Stimulated activated CD8-positive, alpha-beta memory T cell treated with anti-CD3 and anti-CD28 coated beads, Interleukin-7, amount 100 ng/mL, for 48 hours (primary cell): ENCODE measurements around the gene LAMA2.
"Not testable (repeated sequence)": the region's sequence is repeated elsewhere in the genome, so short reads cannot be mapped to it uniquely, and the experiment has no call there.

Experiments used
- DNase-seq, 2 donors: peaks; one replicate each; pipeline ENCODE4 v3.0.0-alpha.2; 2020; ENCODE audit warnings: low read depth in 1 of 2; ENCODE audit errors: extremely low read depth in 1 of 2

LAMA2 gene

DNA sequence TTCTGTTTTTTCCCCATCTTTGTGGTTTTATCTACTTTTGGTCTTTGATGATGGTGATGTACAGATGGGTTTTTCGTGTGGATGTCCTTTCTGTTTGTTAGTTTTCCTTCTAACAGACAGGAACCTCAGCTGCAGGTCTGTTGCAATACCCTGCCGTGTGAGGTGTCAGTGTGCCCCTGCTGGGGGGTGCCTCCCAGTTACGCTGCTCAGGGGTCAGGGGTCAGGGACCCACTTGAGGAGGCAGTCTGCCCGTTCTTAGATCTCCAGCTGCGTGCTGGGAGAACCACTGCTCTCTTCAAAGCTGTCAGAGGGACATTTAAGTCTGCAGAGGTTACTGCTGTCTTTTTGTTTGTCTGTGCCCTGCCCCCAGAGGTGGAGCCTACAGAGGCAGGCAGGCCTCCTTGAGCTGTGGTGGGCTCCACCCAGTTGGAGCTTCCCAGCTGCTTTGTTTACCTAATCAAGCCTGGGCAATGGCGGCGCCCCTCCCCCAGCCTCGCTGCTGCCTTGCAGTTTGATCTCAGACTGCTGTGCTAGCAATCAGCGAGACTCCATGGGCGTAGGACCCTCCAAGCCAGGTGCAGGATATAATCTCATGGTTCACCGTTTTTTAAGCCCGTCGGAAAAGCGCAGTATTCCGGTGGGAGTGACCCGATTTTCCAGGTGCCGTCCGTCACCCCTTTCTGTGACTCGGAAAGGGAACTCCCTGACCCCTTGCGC lies 289.5 kb downstream of the LAMA2 start:
- not testable (repeated sequence) for DNase-seq

DNA sequence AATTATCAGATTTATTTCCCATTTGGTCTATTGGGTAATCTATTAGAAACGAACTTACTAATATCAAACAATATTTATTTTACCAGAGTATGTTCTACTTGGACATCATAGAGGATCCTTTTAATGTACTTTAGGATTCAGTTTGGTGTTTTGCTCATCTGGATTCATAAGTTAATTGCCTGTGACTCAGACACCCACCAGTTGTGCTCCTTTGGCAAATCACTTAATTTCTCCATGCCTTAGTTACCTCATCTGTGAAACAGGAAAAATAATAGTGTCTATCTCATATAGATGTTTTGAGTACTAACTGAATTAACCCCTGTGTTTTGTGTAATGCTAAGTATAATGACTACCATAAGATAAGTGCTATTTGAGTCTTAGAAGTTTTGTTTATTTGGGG lies 292.1 kb downstream of the LAMA2 start:
- no peak for DNase-seq

DNA sequence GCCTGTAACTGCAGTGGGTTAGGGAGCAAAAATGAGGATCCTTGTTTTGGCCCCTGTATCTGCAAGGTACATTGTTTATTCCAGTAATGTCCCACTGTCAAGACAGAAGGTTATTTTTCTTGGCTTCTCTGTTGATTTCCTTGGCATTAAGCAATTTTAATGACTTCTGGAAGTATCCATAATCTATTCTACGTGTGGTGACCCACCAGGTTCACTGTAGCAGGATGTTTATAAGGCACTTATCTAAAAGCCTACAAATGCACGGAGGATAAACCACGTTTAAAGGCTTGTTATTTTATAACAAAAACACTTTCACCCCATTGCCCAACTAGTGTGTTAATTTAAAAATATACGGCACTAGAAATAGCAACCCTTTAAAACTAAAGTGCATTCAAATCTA lies 294.9 kb downstream of the LAMA2 start:
- DNase-seq = no peak

GRCh38 chr6:129179283-129179682 lies 296.3 kb downstream of the LAMA2 start:
- DNase-seq = no peak

GRCh38 chr6:129181001-129181400 lies 298.1 kb downstream of the LAMA2 start:
- DNase-seq = no peak

GRCh38 chr6:129183187-129183591 lies 300.3 kb downstream of the LAMA2 start:
- no peak for DNase-seq

GRCh38 chr6:129183681-129184301 lies 300.9 kb downstream of the LAMA2 start:
- DNase-seq = no peak

DNA sequence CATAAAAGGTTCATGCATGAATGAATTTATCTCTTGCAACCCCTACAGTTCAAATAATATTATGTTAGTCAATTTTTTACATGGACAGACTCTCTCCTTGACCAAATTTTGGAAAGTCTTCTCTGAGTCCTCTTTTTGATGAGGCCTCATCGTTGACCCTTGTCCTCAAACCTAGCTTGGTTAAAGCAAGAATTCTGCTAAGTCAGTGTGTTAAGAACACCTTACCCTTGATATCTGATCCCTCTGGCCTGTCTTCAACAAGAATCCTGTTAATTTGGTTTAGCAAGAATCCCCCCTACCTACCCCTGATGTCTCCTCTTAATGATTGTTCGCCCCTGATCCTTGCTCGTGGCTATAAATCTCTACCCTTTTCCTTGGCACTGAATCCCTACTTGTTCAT lies 301.4 kb downstream of the LAMA2 start:
- no peak for DNase-seq

DNA sequence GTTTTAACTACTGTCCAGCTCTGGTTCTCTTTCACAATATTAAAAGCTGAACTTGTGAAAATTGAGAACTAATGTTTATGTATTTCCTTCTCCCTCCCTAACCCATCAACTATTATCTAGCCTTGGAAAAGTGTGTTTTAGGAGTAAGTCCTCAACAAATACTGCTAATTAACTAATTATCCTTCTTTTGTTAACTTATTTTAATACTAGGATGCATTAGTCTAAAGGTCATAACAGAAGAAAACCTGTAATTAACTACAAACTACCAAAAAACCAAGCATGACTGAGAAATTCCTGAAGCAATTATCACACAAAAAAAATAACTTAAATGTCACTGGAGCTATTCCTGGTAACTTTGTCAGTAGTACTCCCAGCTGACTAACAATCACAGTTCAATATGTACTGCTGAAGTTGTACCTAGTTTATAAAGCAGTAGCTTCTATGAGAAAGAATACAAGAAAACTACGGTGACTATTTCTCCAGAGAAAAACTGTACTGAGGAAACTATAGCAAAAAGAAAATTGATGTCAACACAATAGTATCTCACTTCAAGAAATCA lies 301.9 kb downstream of the LAMA2 start:
- DNase-seq = no peak

DNA sequence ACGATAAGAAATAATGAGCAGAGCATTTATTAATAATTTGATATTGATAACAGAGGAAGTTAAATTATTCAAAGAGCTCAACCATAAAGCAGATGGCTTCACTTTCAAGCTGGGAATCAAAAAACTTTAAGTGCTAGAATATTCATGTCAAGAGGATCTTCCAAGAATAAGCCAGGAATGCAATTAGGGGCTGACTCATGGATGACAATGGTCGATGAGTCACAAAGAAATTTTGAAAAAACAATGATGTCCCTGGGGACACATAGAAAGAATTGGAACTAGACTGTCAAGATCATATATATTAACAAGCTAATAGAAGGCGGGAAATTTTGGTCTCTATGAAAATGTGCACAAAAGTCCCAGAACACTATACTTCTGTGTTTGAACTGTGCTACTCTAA lies 304.1 kb downstream of the LAMA2 start:
- no peak for DNase-seq

- no peak for DNase-seq
Measured at GRCh38 chr6:129188306-129188705, 305.4 kb downstream of the LAMA2 start.

- no peak for DNase-seq
Measured at GRCh38 chr6:129188795-129189194, 305.9 kb downstream of the LAMA2 start.

DNA sequence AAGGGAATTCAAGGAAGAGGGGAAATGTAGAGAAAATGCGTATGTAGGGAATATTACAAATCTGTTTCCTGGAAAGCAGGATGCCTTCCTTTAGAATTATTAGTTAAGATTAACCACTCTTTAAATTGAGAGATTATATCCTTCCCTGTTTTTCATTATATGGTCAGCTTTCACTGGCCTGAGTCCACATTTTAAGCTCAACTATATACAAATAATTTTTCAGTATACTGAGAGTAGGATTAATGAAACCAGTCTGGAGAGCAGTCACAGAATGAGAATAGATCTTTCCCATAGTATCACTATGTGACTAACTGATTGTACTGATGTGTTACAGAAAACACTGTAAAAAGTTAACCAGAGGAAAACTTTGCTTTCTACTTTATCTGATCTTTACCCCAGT lies 306.3 kb downstream of the LAMA2 start:
- no peak for DNase-seq

- no peak for DNase-seq
Measured at GRCh38 chr6:129191235-129191634, 308.3 kb downstream of the LAMA2 start.

DNA sequence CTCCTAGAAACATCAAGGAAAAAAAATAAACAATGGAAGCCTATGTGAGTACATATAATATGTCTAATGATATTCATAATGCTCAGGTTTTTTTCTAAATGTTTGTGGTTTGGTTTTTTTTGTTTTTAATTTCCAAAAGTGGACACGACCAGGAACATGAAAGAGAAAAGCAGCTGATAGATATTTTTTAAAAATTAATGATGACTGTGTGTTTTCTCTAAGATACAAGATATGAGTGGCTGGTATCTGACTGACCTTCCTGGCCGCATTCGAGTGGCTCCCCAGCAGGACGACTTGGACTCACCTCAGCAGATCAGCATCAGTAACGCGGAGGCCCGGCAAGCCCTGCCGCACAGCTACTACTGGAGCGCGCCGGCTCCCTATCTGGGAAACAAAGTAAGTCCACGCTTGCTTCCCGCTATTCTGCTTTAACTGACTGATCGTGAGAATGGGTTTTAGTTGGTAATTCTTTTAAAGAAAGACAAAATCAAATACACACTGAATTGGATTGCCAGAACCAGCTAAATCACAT lies 309.6 kb downstream of the LAMA2 start:
- DNase-seq = no peak

DNA sequence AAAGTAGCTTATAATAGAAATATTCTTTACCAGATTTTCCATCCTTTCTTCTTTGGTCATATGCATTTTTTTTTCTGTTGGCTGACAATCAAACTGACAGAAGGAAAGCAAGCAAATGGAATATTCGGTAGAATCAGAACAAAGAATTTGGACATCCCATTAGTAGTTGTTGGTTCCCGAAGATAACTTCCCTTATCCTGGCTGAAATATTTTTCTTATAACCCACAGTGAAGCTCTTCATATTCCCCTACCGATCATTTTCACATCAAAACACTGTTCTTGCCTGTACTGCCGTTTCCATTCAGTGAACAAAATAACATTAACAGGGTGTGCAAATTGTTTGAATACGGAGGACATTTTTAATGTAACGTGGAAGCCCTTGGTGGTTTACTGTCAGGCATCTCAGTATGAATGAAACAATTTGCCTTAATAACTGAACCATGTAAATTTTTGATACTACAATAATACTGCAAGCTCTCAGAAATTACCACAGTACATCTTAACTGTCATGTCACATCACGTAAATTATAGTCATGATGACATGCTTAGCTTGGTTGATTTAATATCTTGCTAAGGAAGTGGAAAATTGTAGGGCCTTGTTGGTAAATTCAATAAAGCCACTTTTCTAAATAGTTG lies 311.5 kb downstream of the LAMA2 start:
- no peak for DNase-seq

- DNase-seq = no peak
Measured at GRCh38 chr6:129195161-129195560, 312.2 kb downstream of the LAMA2 start.

GRCh38 chr6:129195643-129196042 lies 312.7 kb downstream of the LAMA2 start:
- DNase-seq = no peak

DNA sequence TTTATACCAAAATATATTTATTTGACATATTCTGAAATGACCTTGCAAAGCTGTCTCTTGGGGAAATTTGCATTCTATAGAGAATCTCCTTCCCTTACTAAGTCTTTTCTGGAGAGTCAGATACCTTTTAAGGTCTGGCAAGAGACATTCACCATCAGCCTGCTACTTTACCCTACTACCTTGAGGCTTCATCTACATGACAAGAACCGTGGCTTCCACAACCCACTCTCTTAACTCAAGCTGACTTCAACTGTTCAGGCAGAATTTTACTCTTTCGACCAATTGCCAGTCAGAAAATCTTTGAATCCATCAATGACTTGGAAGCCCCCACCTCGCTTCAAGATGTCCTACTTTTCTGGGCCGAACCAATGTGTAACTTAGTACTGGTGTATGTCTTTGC lies 314.2 kb downstream of the LAMA2 start:
- no peak for DNase-seq

DNA sequence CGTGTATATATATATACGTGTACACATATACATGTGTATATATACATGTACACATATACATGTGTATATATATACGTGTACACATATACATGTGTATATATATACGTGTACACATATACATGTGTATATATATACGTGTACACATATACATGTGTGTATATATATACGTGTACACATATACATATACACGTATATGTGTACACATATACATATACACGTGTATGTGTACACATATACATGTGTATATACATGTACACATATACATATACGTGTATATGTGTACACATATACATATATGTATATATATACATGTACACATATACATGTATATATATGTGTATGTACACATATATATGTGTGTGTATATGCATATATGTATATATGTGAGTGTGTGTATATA lies 317.2 kb downstream of the LAMA2 start:
- DNase-seq = no peak

- no peak for DNase-seq
Measured at GRCh38 chr6:129203190-129203900, 320.4 kb downstream of the LAMA2 start.
